ENCODE measurements around the gene ZNF525.
"Not testable (repeated sequence)": the region's sequence is repeated elsewhere in the genome, so short reads cannot be mapped to it uniquely, and the experiment has no call there.

ZNF525 gene

GRCh38 chr19:53394974-53395839, 29.7 kb downstream of the ZNF525 start, which contains the start of gene ZNF765:
TSS of gene ZNF765 (plus strand) at chr19:53395149. CDS start at chr19:53398016, 2,867 bp downstream.
- peak within 1 kb of the TSS; percentile 61 for H3K27ac ChIP-seq (ENCODE audit: low read depth, low read length)
- peak within 1 kb of the TSS; percentile 44 to 69 for H3K9ac ChIP-seq (ENCODE audit: low read depth in 1 of 2, low read length in 2 of 2)

DNA sequence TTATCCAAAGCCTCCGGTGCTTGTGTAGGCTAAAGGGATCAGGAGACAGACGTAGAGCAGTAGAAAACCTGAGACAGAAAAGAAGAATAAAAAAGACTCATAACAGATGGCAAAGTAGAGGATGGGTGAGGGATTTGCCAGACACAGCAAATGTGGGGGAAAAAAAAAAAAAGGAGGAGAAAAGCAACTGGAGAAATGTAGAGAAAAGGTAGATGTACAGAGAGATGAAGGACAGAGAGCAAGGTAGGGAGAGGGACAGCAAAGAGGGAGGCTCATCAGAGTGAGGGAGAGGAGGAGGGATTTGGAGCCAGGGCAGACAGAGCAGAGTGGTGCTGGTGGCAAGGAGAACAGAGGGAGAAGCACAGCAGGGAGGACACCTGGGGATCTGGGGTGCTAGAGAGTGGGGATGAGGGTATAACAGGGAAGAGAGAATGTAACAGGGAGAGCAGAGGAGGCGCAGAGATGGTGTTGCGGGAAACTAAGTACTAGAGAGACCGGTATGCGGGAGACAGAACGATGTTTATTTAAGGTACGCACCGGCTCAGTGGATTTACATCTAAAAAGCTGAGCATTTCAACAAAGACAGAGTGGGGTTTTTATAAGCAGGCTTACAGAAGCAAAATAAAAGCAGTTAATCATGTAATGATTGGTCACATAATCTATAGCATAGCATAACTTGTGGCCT, 30.5 kb downstream of the ZNF525 start:
- Histone ChIP-seq H3K4me3 (ENCODE audit: low read depth in 1 of 2, low read length in 2 of 2) (peak overlapping the region; percentile 78 to 83), H3K9ac (ENCODE audit: low read depth in 1 of 2, low read length in 2 of 2) (peak overlapping the region; percentile 44 to 69), H3K36me3 (ENCODE audit: control insufficient read depth in 1 of 2, insufficient read depth in 2 of 2, low read length in 2 of 2) (peaks cover 5 to 23% of the 10 kb centered on the region in 2 donors)
- H3K9me3 ChIP-seq (ENCODE audit: control insufficient read depth in 1 of 2, low read length in 2 of 2); H3K4me1 ChIP-seq (ENCODE audit: control insufficient read depth in 1 of 2, insufficient read depth in 2 of 2, low read length in 2 of 2); H3K27me3 ChIP-seq (ENCODE audit: control insufficient read depth in 1 of 2, insufficient read depth in 2 of 2, low read length in 2 of 2); H3K27ac ChIP-seq (ENCODE audit: low read depth, low read length): not testable (repeated sequence)

More at GRCh38 chr19:53394974-53395839, 29.7 kb downstream of the ZNF525 start, which contains the start of gene ZNF765:
- peaks cover 3 to 4% of the 10 kb centered on the region in 2 donors for H3K9me3 ChIP-seq (ENCODE audit: control insufficient read depth in 1 of 2, low read length in 2 of 2)
- H3K36me3 ChIP-seq (ENCODE audit: control insufficient read depth in 1 of 2, insufficient read depth in 2 of 2, low read length in 2 of 2), result peaks cover 4 to 17% of the 10 kb centered on the region in 2 donors
- H3K4me3 ChIP-seq (ENCODE audit: low read depth in 1 of 2, low read length in 2 of 2), result peak within 1 kb of the TSS; percentile 78 to 83
- no peaks in the 10 kb centered on the region for H3K27me3 ChIP-seq (ENCODE audit: control insufficient read depth in 1 of 2, insufficient read depth in 2 of 2, low read length in 2 of 2)
- H3K4me1 ChIP-seq (ENCODE audit: control insufficient read depth in 1 of 2, insufficient read depth in 2 of 2, low read length in 2 of 2), result peaks cover 5 to 6% of the 10 kb centered on the region in 2 donors

DNA sequence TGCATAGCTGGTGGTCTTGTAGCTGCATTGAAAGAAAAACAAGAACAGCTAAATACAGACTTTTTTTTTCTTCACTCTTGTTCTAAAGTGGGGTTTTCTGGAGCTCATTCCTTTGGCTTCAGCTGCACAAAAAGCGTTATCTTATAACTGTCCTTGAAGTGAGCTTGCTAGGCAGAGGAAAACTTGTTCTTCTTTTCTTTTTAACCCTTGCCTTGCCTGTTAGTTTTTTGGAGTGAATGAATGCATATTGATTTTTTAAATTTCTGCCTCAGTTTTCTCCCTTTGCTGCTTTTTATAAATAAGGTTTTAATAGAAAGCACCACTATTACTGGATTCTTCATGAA, 31.0 kb downstream of the ZNF525 start:
- Histone ChIP-seq H3K4me1 (ENCODE audit: control insufficient read depth in 1 of 2, insufficient read depth in 2 of 2, low read length in 2 of 2) (peaks cover 5 to 6% of the 10 kb centered on the region in 2 donors), H3K27ac (ENCODE audit: low read depth, low read length) (no peak overlapping the region), H3K4me3 (ENCODE audit: low read depth in 1 of 2, low read length in 2 of 2) (peak overlapping the region in 1 of 2 donors; percentile 78), H3K36me3 (ENCODE audit: control insufficient read depth in 1 of 2, insufficient read depth in 2 of 2, low read length in 2 of 2) (peaks cover 5 to 25% of the 10 kb centered on the region in 2 donors), H3K9ac (ENCODE audit: low read depth in 1 of 2, low read length in 2 of 2) (no peak overlapping the region), H3K27me3 (ENCODE audit: control insufficient read depth in 1 of 2, insufficient read depth in 2 of 2, low read length in 2 of 2) (no peaks in the 10 kb centered on the region), H3K9me3 (ENCODE audit: control insufficient read depth in 1 of 2, low read length in 2 of 2) (peaks cover 0 to 7% of the 10 kb centered on the region in 2 donors)

DNA sequence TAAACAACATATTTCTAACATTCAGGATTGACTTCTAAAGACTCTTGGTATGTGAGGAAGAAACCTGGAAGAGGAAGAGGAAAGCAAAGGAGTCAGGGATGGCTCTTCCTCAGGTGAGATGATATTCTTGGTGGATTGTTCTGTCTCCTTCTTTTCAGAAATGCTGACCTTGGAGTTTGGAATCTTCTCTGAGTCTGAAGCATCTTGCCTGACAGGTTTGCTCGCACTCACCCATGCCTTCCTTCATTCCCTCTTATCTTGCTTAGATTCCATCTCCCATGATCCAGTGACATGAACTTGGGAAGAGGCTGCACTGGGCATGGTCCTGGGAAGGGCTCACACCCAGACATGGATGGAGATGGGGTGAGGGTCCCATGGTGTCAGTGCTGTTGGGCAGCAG, 32.4 kb downstream of the ZNF525 start:
- not testable (repeated sequence) for H3K4me1 ChIP-seq (ENCODE audit: control insufficient read depth in 1 of 2, insufficient read depth in 2 of 2, low read length in 2 of 2); H3K27ac ChIP-seq (ENCODE audit: low read depth, low read length); H3K9ac ChIP-seq (ENCODE audit: low read depth in 1 of 2, low read length in 2 of 2); H3K4me3 ChIP-seq (ENCODE audit: low read depth in 1 of 2, low read length in 2 of 2); H3K27me3 ChIP-seq (ENCODE audit: control insufficient read depth in 1 of 2, insufficient read depth in 2 of 2, low read length in 2 of 2)
- Histone ChIP-seq H3K9me3 (ENCODE audit: control insufficient read depth in 1 of 2, low read length in 2 of 2) (peaks cover 0 to 10% of the 10 kb centered on the region in 2 donors), H3K36me3 (ENCODE audit: control insufficient read depth in 1 of 2, insufficient read depth in 2 of 2, low read length in 2 of 2) (peaks cover 5 to 36% of the 10 kb centered on the region in 2 donors)

- H3K4me1 ChIP-seq (ENCODE audit: control insufficient read depth in 1 of 2, insufficient read depth in 2 of 2, low read length in 2 of 2), result no peaks in the 10 kb centered on the region
- no peak overlapping the region for H3K27ac ChIP-seq (ENCODE audit: low read depth, low read length)
- peaks cover 63 to 70% of the 10 kb centered on the region in 2 donors for H3K9me3 ChIP-seq (ENCODE audit: control insufficient read depth in 1 of 2, low read length in 2 of 2)
- H3K36me3 ChIP-seq (ENCODE audit: control insufficient read depth in 1 of 2, insufficient read depth in 2 of 2, low read length in 2 of 2), result peaks cover 27 to 39% of the 10 kb centered on the region in 2 donors
- peak overlapping the region in 1 of 2 donors; percentile 40 for H3K4me3 ChIP-seq (ENCODE audit: low read depth in 1 of 2, low read length in 2 of 2)
- H3K27me3 ChIP-seq (ENCODE audit: control insufficient read depth in 1 of 2, insufficient read depth in 2 of 2, low read length in 2 of 2), result no peaks in the 10 kb centered on the region
- H3K9ac ChIP-seq (ENCODE audit: low read depth in 1 of 2, low read length in 2 of 2), result no peak overlapping the region
These were observed 44.1 kb downstream of the ZNF525 start for GRCh38 chr19:53409505-53410204.

DNA sequence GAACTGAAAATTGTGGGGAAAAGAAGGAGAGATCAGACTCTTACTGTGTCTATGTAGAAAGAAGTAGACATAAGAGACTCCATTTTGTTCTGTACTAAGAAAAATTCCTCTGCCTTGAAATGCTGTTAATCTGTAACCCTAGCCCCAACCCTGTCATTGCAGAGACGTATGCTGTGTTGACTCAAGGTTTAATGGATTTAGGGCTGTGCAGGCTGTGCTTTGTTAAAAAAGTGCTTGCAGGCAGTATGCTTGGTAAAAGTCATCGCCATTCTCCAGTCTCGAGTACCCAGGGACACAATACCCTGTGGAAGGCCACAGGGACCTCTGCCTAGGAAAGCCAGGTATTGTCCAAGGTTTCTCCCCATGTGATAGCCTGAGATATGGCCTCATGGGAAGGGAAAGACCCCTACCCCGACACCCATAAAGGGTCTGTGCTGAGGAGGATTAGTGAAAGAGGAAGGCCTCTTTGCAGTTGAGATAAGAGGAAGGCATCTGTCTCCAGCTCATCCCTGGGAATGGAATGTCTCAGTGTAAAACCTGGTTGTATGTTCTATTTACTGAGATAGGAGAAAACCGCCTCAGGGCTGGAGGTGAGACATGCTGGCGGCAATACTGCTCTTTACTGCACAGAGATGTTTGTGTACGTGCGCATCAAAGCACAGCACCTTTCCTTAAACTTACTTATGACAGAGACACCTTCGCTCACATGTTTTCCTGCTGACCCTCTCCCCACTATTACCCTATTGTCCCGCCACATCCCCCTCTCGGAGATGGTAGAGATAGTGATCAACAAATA, 55.2 kb downstream of the ZNF525 start:
- not testable (repeated sequence) for H3K4me1 ChIP-seq (ENCODE audit: control insufficient read depth in 1 of 2, insufficient read depth in 2 of 2, low read length in 2 of 2); H3K9me3 ChIP-seq (ENCODE audit: control insufficient read depth in 1 of 2, low read length in 2 of 2); H3K36me3 ChIP-seq (ENCODE audit: control insufficient read depth in 1 of 2, insufficient read depth in 2 of 2, low read length in 2 of 2); H3K27me3 ChIP-seq (ENCODE audit: control insufficient read depth in 1 of 2, insufficient read depth in 2 of 2, low read length in 2 of 2); H3K4me3 ChIP-seq (ENCODE audit: low read depth in 1 of 2, low read length in 2 of 2); H3K9ac ChIP-seq (ENCODE audit: low read depth in 1 of 2, low read length in 2 of 2); H3K27ac ChIP-seq (ENCODE audit: low read depth, low read length)

- no peak overlapping the region for H3K27ac ChIP-seq (ENCODE audit: low read depth, low read length)
- H3K27me3 ChIP-seq (ENCODE audit: control insufficient read depth in 1 of 2, insufficient read depth in 2 of 2, low read length in 2 of 2), result no peaks in the 10 kb centered on the region
- no peak overlapping the region for H3K9ac ChIP-seq (ENCODE audit: low read depth in 1 of 2, low read length in 2 of 2)
- no peak overlapping the region for H3K4me3 ChIP-seq (ENCODE audit: low read depth in 1 of 2, low read length in 2 of 2)
- no peaks in the 10 kb centered on the region for H3K36me3 ChIP-seq (ENCODE audit: control insufficient read depth in 1 of 2, insufficient read depth in 2 of 2, low read length in 2 of 2)
- H3K9me3 ChIP-seq (ENCODE audit: control insufficient read depth in 1 of 2, low read length in 2 of 2), result peaks cover 0 to 4% of the 10 kb centered on the region in 2 donors
- H3K4me1 ChIP-seq (ENCODE audit: control insufficient read depth in 1 of 2, insufficient read depth in 2 of 2, low read length in 2 of 2), result no peaks in the 10 kb centered on the region
These were observed 57.0 kb downstream of the ZNF525 start for GRCh38 chr19:53422551-53422950.

GRCh38 chr19:53423074-53423473, 57.6 kb downstream of the ZNF525 start:
- not testable (repeated sequence) for H3K27me3 ChIP-seq (ENCODE audit: control insufficient read depth in 1 of 2, insufficient read depth in 2 of 2, low read length in 2 of 2); H3K36me3 ChIP-seq (ENCODE audit: control insufficient read depth in 1 of 2, insufficient read depth in 2 of 2, low read length in 2 of 2); H3K9ac ChIP-seq (ENCODE audit: low read depth in 1 of 2, low read length in 2 of 2); H3K4me3 ChIP-seq (ENCODE audit: low read depth in 1 of 2, low read length in 2 of 2); H3K9me3 ChIP-seq (ENCODE audit: control insufficient read depth in 1 of 2, low read length in 2 of 2); H3K4me1 ChIP-seq (ENCODE audit: control insufficient read depth in 1 of 2, insufficient read depth in 2 of 2, low read length in 2 of 2); H3K27ac ChIP-seq (ENCODE audit: low read depth, low read length)

GRCh38 chr19:53423680-53424079, 58.2 kb downstream of the ZNF525 start:
- H3K9me3 ChIP-seq (ENCODE audit: control insufficient read depth in 1 of 2, low read length in 2 of 2); H3K36me3 ChIP-seq (ENCODE audit: control insufficient read depth in 1 of 2, insufficient read depth in 2 of 2, low read length in 2 of 2); H3K27me3 ChIP-seq (ENCODE audit: control insufficient read depth in 1 of 2, insufficient read depth in 2 of 2, low read length in 2 of 2); H3K4me1 ChIP-seq (ENCODE audit: control insufficient read depth in 1 of 2, insufficient read depth in 2 of 2, low read length in 2 of 2); H3K4me3 ChIP-seq (ENCODE audit: low read depth in 1 of 2, low read length in 2 of 2); H3K27ac ChIP-seq (ENCODE audit: low read depth, low read length); H3K9ac ChIP-seq (ENCODE audit: low read depth in 1 of 2, low read length in 2 of 2): not testable (repeated sequence)

Data from duodenal mucosa (tissue), 2 donors.